Measurements from ENCODE around the gene RAX2. TPM values are rescaled to one million over a fixed set of nuclear protein-coding genes. Genes with fewer than 3 reads are reported as not detected.

Gene RAX2
- total and polyA plus RNA-seq, 2 of the 13 experiments (the other 11 are each of a cell fraction or from before 2014, with no cell fraction given) = not detected

DNA sequence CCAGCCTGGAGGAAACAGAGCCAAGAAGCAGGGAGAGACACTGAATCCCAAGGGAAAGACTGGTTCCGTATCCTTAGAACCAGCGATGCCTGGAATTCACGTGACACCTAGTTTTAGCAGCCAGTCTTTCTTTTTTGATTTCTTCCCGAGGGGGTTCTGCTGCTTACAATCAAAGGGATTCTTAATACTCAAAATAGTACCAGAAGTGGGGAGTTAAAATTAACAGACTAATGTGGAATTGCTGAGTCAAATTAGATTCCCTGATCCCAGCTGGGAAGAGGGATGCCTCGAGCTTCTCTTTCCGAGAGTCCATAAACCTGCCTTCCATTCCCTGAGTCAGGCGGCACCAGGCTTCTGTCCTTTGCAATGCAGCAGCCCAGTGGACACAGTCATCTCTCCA, 18.9 kb upstream of the RAX2 start (continued):
- TF ChIP-seq, protein P1, sequence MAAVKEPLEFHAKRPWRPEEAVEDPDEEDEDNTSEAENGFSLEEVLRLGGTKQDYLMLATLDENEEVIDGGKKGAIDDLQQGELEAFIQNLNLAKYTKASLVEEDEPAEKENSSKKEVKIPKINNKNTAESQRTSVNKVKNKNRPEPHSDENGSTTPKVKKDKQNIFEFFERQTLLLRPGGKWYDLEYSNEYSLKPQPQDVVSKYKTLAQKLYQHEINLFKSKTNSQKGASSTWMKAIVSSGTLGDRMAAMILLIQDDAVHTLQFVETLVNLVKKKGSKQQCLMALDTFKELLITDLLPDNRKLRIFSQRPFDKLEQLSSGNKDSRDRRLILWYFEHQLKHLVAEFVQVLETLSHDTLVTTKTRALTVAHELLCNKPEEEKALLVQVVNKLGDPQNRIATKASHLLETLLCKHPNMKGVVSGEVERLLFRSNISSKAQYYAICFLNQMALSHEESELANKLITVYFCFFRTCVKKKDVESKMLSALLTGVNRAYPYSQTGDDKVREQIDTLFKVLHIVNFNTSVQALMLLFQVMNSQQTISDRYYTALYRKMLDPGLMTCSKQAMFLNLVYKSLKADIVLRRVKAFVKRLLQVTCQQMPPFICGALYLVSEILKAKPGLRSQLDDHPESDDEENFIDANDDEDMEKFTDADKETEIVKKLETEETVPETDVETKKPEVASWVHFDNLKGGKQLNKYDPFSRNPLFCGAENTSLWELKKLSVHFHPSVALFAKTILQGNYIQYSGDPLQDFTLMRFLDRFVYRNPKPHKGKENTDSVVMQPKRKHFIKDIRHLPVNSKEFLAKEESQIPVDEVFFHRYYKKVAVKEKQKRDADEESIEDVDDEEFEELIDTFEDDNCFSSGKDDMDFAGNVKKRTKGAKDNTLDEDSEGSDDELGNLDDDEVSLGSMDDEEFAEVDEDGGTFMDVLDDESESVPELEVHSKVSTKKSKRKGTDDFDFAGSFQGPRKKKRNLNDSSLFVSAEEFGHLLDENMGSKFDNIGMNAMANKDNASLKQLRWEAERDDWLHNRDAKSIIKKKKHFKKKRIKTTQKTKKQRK (IDR thresholded peaks at IDR 0.05; ENCODE audit: low read length) = no peak
- no peak for TF ChIP-seq SALL2 (CRISPR knock-in tag; IDR thresholded peaks at IDR 0.05)
- no peak for TF ChIP-seq IKZF4 (CRISPR knock-in tag; IDR thresholded peaks at IDR 0.05; ENCODE audit: borderline replicate concordance, low read depth, not compliant biosample characterization)

DNA sequence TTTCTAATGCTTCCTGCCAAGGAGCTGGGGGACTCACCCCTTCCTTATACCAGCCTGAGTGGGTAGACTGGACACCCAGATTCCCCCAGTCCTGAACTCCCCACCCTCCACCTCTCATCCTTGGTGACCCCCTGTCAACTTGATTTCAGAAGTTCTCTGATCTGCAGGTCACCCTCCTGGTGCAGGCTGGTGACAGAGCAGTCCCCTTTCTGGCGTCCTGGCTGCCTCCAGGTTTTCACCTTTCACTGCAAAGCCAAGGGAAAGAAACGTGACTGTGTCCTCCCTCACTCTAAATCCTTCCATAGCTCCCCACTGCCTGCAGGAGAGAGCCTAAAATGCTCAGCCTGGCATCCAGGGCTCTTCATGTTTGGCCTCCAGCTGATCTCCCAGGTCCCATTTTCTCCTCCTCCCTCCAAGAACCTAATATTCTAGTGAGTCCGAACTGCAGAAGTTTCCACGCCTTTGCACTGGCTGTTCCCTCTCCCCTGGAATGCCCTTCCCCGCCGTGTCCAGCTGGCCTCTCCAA, 18.2 kb upstream of the RAX2 start:
- no peak for FAIRE-seq
- WGBS (ENCODE audit: low lambda C conversion rate) = 34% methylated on average over 6 of the region's 6 CpGs
- Histone ChIP-seq H3K27ac (ENCODE audit: extremely low read length, insufficient read depth, low read length) (no peak overlapping the region), H3K36me3 (replicated peaks in 1 of 2; ENCODE audit: control insufficient read depth in 1 of 2, insufficient read depth in 2 of 2, low read length in 2 of 2) (no peaks in the 10 kb centered on the region), H3K9me3 (ENCODE audit: low read length) (no peaks in the 10 kb centered on the region), H3K9ac (ENCODE audit: insufficient read depth, low read depth, low read length) (no peak overlapping the region), H3K4me3 (replicated peaks in 1 of 3; ENCODE audit: insufficient read depth in 1 of 3, low read depth in 2 of 3, low read length in 3 of 3) (no peak overlapping the region), H2AFZ (ENCODE audit: low read length) (no peak overlapping the region), H3K27me3 (ENCODE audit: control insufficient read depth in 1 of 2, insufficient read depth in 2 of 2, low read length in 2 of 2) (peaks cover 8 to 20% of the 10 kb centered on the region in 2 experiments; a peak in 4 of 5 replicates), H3K4me1 (ENCODE audit: insufficient read depth, low read length) (no peaks in the 10 kb centered on the region), H3K4me2 (ENCODE audit: low read depth, low read length) (no peak overlapping the region), H3K79me2 (ENCODE audit: insufficient read depth, low read length) (no peaks in the 10 kb centered on the region), H4K20me1 (ENCODE audit: insufficient read depth, low read length) (no peaks in the 10 kb centered on the region)
- no peak for ATAC-seq
- BruUV-seq (replicated peaks) = no TSS peak
- no peak for TF ChIP-seq ZNF713 (CRISPR knock-in tag; IDR thresholded peaks at IDR 0.05)
- TF ChIP-seq KDM5B (CRISPR knock-in tag; IDR thresholded peaks at IDR 0.05; ENCODE audit: borderline replicate concordance) = no peak
- TF ChIP-seq, protein P2, sequence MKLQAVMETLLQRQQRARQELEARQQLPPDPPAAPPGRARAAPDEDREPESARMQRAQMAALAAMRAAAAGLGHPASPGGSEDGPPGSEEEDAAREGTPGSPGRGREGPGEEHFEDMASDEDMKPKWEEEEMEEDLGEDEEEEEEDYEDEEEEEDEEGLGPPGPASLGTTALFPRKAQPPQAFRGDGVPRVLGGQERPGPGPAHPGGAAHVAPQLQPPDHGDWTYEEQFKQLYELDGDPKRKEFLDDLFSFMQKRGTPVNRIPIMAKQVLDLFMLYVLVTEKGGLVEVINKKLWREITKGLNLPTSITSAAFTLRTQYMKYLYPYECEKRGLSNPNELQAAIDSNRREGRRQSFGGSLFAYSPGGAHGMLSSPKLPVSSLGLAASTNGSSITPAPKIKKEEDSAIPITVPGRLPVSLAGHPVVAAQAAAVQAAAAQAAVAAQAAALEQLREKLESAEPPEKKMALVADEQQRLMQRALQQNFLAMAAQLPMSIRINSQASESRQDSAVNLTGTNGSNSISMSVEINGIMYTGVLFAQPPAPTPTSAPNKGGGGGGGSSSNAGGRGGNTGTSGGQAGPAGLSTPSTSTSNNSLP (IDR thresholded peaks at IDR 0.05; ENCODE audit: low read depth, low read length) = no peak
- TF ChIP-seq ZNF678 (CRISPR knock-in tag; IDR thresholded peaks at IDR 0.05) = no peak
- TF ChIP-seq MAFF (IDR thresholded peaks at IDR 0.05; ENCODE audit: low read depth, low read length) = no peak
- TF ChIP-seq, protein P3, sequence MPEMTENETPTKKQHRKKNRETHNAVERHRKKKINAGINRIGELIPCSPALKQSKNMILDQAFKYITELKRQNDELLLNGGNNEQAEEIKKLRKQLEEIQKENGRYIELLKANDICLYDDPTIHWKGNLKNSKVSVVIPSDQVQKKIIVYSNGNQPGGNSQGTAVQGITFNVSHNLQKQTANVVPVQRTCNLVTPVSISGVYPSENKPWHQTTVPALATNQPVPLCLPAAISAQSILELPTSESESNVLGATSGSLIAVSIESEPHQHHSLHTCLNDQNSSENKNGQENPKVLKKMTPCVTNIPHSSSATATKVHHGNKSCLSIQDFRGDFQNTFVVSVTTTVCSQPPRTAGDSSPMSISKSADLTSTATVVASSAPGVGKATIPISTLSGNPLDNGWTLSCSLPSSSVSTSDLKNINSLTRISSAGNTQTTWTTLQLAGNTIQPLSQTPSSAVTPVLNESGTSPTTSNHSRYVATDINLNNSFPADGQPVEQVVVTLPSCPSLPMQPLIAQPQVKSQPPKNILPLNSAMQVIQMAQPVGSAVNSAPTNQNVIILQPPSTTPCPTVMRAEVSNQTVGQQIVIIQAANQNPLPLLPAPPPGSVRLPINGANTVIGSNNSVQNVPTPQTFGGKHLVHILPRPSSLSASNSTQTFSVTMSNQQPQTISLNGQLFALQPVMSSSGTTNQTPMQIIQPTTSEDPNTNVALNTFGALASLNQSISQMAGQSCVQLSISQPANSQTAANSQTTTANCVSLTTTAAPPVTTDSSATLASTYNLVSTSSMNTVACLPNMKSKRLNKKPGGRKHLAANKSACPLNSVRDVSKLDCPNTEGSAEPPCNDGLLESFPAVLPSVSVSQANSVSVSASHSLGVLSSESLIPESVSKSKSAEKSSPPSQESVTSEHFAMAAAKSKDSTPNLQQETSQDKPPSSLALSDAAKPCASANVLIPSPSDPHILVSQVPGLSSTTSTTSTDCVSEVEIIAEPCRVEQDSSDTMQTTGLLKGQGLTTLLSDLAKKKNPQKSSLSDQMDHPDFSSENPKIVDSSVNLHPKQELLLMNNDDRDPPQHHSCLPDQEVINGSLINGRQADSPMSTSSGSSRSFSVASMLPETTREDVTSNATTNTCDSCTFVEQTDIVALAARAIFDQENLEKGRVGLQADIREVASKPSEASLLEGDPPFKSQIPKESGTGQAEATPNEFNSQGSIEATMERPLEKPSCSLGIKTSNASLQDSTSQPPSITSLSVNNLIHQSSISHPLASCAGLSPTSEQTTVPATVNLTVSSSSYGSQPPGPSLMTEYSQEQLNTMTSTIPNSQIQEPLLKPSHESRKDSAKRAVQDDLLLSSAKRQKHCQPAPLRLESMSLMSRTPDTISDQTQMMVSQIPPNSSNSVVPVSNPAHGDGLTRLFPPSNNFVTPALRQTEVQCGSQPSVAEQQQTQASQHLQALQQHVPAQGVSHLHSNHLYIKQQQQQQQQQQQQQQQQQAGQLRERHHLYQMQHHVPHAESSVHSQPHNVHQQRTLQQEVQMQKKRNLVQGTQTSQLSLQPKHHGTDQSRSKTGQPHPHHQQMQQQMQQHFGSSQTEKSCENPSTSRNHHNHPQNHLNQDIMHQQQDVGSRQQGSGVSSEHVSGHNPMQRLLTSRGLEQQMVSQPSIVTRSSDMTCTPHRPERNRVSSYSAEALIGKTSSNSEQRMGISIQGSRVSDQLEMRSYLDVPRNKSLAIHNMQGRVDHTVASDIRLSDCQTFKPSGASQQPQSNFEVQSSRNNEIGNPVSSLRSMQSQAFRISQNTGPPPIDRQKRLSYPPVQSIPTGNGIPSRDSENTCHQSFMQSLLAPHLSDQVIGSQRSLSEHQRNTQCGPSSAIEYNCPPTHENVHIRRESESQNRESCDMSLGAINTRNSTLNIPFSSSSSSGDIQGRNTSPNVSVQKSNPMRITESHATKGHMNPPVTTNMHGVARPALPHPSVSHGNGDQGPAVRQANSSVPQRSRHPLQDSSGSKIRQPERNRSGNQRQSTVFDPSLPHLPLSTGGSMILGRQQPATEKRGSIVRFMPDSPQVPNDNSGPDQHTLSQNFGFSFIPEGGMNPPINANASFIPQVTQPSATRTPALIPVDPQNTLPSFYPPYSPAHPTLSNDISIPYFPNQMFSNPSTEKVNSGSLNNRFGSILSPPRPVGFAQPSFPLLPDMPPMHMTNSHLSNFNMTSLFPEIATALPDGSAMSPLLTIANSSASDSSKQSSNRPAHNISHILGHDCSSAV (CRISPR knock-in tag; IDR thresholded peaks at IDR 0.05; ENCODE audit: borderline replicate concordance) = no peak
- in situ Hi-C loops (cut with HindIII; ENCODE audit: extremely low pct_ligation_motif_present, low pct_unique_long_range_greater_than_20kb) = no loop called here
- intact Hi-C loops (cut with micrococcal nuclease; ENCODE audit: unreplicated experiment) = no loop called here
- DNase-seq (ENCODE audit: low spot score) = no peak
- ChIA-PET CTCF (ENCODE audit: low intra/inter-chr PET ratio, low total read pairs) (no interaction called here), POLR2A (no interaction called here)
